IMR-90 (cell line): Measurements from ENCODE around the gene PEF1. TPM values are rescaled to one million over a fixed set of nuclear protein-coding genes. Genes with fewer than 3 reads are reported as not detected.

Experiments used
- ATAC-seq: fragments of 200-7000 bp; cut with Tn5 transposase; 2 replicates; pipeline ENCODE4 v1.9.1; 2020; ENCODE audit warnings: low read depth, mild to moderate bottlenecking, moderate library complexity
- BruUV-seq: library from RNA; stranded (reverse); fragments of 400-500 nt; replicated peaks from 2 replicates; lab custom pipeline; 2021; lab: Mats Ljungman, UMichigan
- CTCF ChIA-PET: fragments of 300-600 bp; formaldehyde crosslinking; extraction: SDS; loops from one replicate; lab custom pipeline; 2021; ENCODE audit warnings: antibody characterized with exemption; lab: Yijun Ruan, JAX
- POLR2A ChIA-PET: fragments of 300-600 bp; sonication (Branson Sonifier 250); formaldehyde crosslinking; loops from one replicate; lab custom pipeline; 2022; ENCODE audit warnings: antibody characterized with exemption; ENCODE audit not compliant: unreplicated experiment; lab: Charles Lee
- DNase-seq: peaks from one replicate; pipeline ENCODE4 v3.0.0; 2013
- H2AFZ ChIP-seq: replicated peaks from 2 replicates; pipeline ENCODE3; 2013; ENCODE audit warnings: low read length, mild to moderate bottlenecking; ENCODE audit not compliant: poor library complexity
- H2AK5ac ChIP-seq: 2 replicates; pipeline ENCODE4 v1.6.1; 2013; ENCODE audit warnings: low read depth, low read length, inconsistent platforms
- H2AK9ac ChIP-seq: replicated peaks from 2 replicates; pipeline ENCODE3; 2013; ENCODE audit warnings: mild to moderate bottlenecking, low read depth, low read length, moderate library complexity; ENCODE audit not compliant: poor library complexity
- H2BK120ac ChIP-seq: 2 replicates; pipeline ENCODE4 v1.6.1; 2013; ENCODE audit warnings: low read depth, low read length, inconsistent platforms
- H2BK15ac ChIP-seq: 3 replicates; pipeline ENCODE4 v1.6.1; 2013; ENCODE audit warnings: low read depth, low read length, inconsistent platforms
- H2BK20ac ChIP-seq: 2 replicates; pipeline ENCODE4 v1.6.1; 2013; ENCODE audit warnings: low read depth, mild to moderate bottlenecking, inconsistent platforms, low read length, moderate library complexity
- H2BK5ac ChIP-seq: 2 replicates; pipeline ENCODE4 v1.6.1; 2013; ENCODE audit warnings: mild to moderate bottlenecking, low read depth, low read length, inconsistent platforms; ENCODE audit not compliant: poor library complexity, severe bottlenecking
- H3K14ac ChIP-seq: replicated peaks from 2 replicates; pipeline ENCODE4 v1.6.1; 2013; ENCODE audit warnings: low read depth, low read length, inconsistent platforms
- H3K18ac ChIP-seq: 2 replicates; pipeline ENCODE4 v1.6.1; 2013; ENCODE audit warnings: low read depth, low read length, control low read depth
- H3K23ac ChIP-seq: 2 replicates; pipeline ENCODE4 v1.6.1; 2013; ENCODE audit warnings: low read depth, low read length, inconsistent platforms
- H3K27ac ChIP-seq: 2 replicates; pipeline ENCODE4 v1.5.1; 2013; ENCODE audit warnings: mild to moderate bottlenecking, control low read depth, low read length; ENCODE audit not compliant: insufficient read depth
- H3K27me3 ChIP-seq: 2 replicates; pipeline ENCODE4 v1.6.1; 2013; ENCODE audit warnings: low read length; ENCODE audit not compliant: control insufficient read depth, insufficient read depth
- H3K36me3 ChIP-seq: 2 replicates; pipeline ENCODE4 v1.6.1; 2013; ENCODE audit warnings: low read length, mixed read lengths; ENCODE audit not compliant: control insufficient read depth, insufficient read depth
- H3K4ac ChIP-seq: 2 replicates; pipeline ENCODE4 v1.6.1; 2013; ENCODE audit warnings: low read depth, low read length, inconsistent platforms
- H3K4me1 ChIP-seq: 2 replicates; pipeline ENCODE4 v1.6.1; 2013; ENCODE audit warnings: low read length, mixed read lengths; ENCODE audit not compliant: control insufficient read depth, insufficient read depth
- H3K4me2 ChIP-seq: 2 replicates; pipeline ENCODE4 v1.6.1; 2013; ENCODE audit warnings: low read depth, mild to moderate bottlenecking, control low read depth, low read length, moderate library complexity
- H3K4me3 ChIP-seq: 2 replicates; pipeline ENCODE4 v1.5.1; 2013; ENCODE audit warnings: low read depth, mild to moderate bottlenecking, control low read depth, low read length, moderate library complexity; ENCODE audit not compliant: insufficient read depth
- H3K56ac ChIP-seq: 2 replicates; pipeline ENCODE4 v1.6.1; 2013; ENCODE audit warnings: low read length, inconsistent platforms; ENCODE audit not compliant: insufficient read depth; ENCODE audit errors: extremely low read depth
- H3K79me1 ChIP-seq, 2 experiments: 2 replicates each; pipeline ENCODE4 v1.6.1; 2013; ENCODE audit warnings: low read length in 2 of 2, inconsistent platforms in 1 of 2, low read depth in 1 of 2
- H3K9ac ChIP-seq: 2 replicates; pipeline ENCODE4 v1.6.1; 2013; ENCODE audit warnings: low read depth, low read length, control low read depth
- H3K9me1 ChIP-seq: 2 replicates; pipeline ENCODE4 v1.6.1; 2013; ENCODE audit warnings: low read length, inconsistent platforms; ENCODE audit not compliant: insufficient read depth
- H3K9me3 ChIP-seq: 2 replicates; pipeline ENCODE4 v1.6.1; 2013; ENCODE audit warnings: low read length; ENCODE audit not compliant: control insufficient read depth, insufficient read depth
- H4K20me1 ChIP-seq: 2 replicates; pipeline ENCODE4 v1.6.1; 2013; ENCODE audit warnings: low read length, inconsistent platforms; ENCODE audit not compliant: insufficient read depth
- H4K5ac ChIP-seq: 2 replicates; pipeline ENCODE4 v1.6.1; 2013; ENCODE audit warnings: mild to moderate bottlenecking, low read depth, low read length, control low read depth
- H4K8ac ChIP-seq, 2 experiments: 2 replicates each; pipeline ENCODE4 v1.6.1; 2013; ENCODE audit warnings: low read depth in 2 of 2, low read length in 2 of 2, control low read depth in 1 of 2, inconsistent platforms in 1 of 2
- H4K91ac ChIP-seq: 2 replicates; pipeline ENCODE4 v1.6.1; 2013; ENCODE audit warnings: low read depth, low read length, inconsistent platforms; ENCODE audit not compliant: insufficient read depth
- BHLHE40 ChIP-seq: fragments of 150-350 bp; IDR thresholded peaks from 2 replicates; pipeline ENCODE4 v1.6.1; 2016; ENCODE audit warnings: mild to moderate bottlenecking, low read depth, low read length
- CEBPB ChIP-seq: IDR thresholded peaks from 2 replicates; pipeline ENCODE4 v1.6.1; 2012; ENCODE audit warnings: low read depth, low read length, improper control_type of control experiment
- MAFK ChIP-seq: IDR thresholded peaks from 2 replicates; pipeline ENCODE4 v1.6.1; 2012; ENCODE audit warnings: low read depth, low read length, improper control_type of control experiment
- MAZ ChIP-seq: IDR thresholded peaks from 2 replicates; pipeline ENCODE4 v1.6.1; 2012; ENCODE audit warnings: low read depth, mild to moderate bottlenecking, low read length, improper control_type of control experiment, moderate library complexity, borderline replicate concordance
- POLR2A ChIP-seq: IDR thresholded peaks from 2 replicates; pipeline ENCODE4 v1.6.1; 2012; ENCODE audit warnings: mild to moderate bottlenecking, low read depth, low read length
- RAD21 ChIP-seq: IDR thresholded peaks from 2 replicates; pipeline ENCODE4 v1.6.1; 2012; ENCODE audit warnings: low read length, improper control_type of control experiment
- WGBS, 2 experiments: methylation state at CpG; one replicate each; pipeline versions ENCODE4 v1.1.5 to v1.1.7; 2013; ENCODE audit warnings: missing lambda C conversion rate in 2 of 2; ENCODE audit not compliant: insufficient read length in 1 of 2; ENCODE audit errors: extremely low coverage in 2 of 2; 5-methylcytosine and 5-hydroxymethylcytosine counted together
- dilution Hi-C: fragments of 300-500 bp; cut with HindIII; formaldehyde crosslinking; loops from one replicate; pipeline ENCODE4 v1.14.3; 2018; ENCODE audit warnings: low sequenced_read_pairs; ENCODE audit not compliant: unreplicated experiment
- in situ Hi-C: fragments of 300-500 bp; cut with MboI; formaldehyde crosslinking; loops from 3 replicates; pipeline ENCODE4 v1.14.3; 2019; ENCODE audit warnings: low sequenced_read_pairs, inconsistent platforms, mixed read lengths
- intact Hi-C: fragments of 100-400 bp; cut with micrococcal nuclease; formaldehyde crosslinking; loops from 2 replicates; pipeline ENCODE4 v1.10.0; 2022
- polyA plus RNA-seq, 3 experiments: library from polyadenylated mRNA; depleted of rRNA; stranded (reverse); fragments of >200 nt; gene quantifications; 2 replicates each; pipeline ENCODE4 v1.2.3, GENCODE V29; 2012; ENCODE audit warnings: low replicate concordance in 1 of 3
- total RNA-seq: library from RNA; depleted of rRNA; stranded (reverse); fragments of >200 nt; gene quantifications from 2 replicates; pipeline ENCODE4 v1.2.3, GENCODE V29; 2012

The PEF1 gene
- total and polyA plus RNA-seq, 2 of the 4 experiments (the other 2 are of a cell fraction) = 84.2 to 104 TPM

DNA sequence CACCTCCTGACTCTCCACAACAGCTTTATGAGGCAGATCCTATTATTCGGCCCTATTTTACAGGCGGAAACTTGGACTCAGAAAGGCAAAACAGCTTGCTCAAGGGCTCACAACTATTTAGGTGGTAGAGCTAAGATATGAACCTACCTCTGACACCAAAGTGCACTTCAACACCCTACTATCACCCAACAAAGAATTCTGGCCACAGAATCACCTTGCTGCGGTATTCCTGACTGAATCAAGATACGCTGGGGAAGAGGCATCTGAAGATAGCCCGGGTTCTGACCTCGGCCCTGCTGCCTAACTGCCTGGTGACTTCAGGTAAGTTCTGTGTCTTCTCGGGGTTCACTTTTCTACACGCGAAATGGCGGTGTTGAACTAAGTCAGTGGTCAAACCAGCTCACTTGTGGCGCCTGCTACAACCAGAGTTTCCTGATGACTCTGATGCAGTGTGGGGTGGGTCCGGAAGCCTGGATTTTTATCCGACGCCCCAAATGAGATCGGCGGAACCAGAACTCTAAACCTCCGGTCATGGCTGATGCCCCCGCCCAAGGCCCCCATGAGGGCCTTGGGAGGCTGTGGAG is 608 bp downstream of the PEF1 start:
- dilution Hi-C loops (no loop called here), intact Hi-C loops (no loop called here), in situ Hi-C loops (no loop called here)
- Histone ChIP-seq H3K18ac (no peak overlapping the region; the same call in 1 of the 2 replicates), H3K4me3 (peak overlapping the region; percentile 65), H2BK120ac (0 out of 2 replicates have a peak overlapping the region, but pooled peaks have one; percentile 15), H3K14ac (peak overlapping the region; percentile 57), H3K9ac (peak overlapping the region; percentile 93), H3K4me2 (peak overlapping the region; percentile 91), H3K9me1 (peaks cover 15% of the 10 kb centered on the region), H4K20me1 (peaks cover 12% of the 10 kb centered on the region), H3K36me3 (no peaks in the 10 kb centered on the region), H2BK5ac (peak overlapping the region; percentile 94), H3K79me1 (peaks cover 21 to 53% of the 10 kb centered on the region in 2 experiments), H4K91ac (peak overlapping the region; percentile 90), H3K4ac (peak overlapping the region; percentile 89), H4K5ac (peak overlapping the region; percentile 84), H2BK20ac (no peak overlapping the region), H3K27me3 (no peaks in the 10 kb centered on the region), H2AK5ac (peak overlapping the region; percentile 84), H4K8ac (peak overlapping the region; percentile 99), H2BK15ac (peak overlapping the region; percentile 12; the same call in 1 of the 3 replicates), H3K9me3 (no peaks in the 10 kb centered on the region), H2AFZ (peak overlapping the region; percentile 98), H3K23ac (peak overlapping the region; percentile 75), H3K4me1 (peaks cover 13% of the 10 kb centered on the region), H2AK9ac (peak overlapping the region; percentile 99), H3K27ac (peak overlapping the region; percentile 86), H3K56ac (peak overlapping the region; percentile 88)
- WGBS, 2 experiments = 7% methylated on average over 7 of the region's 18 CpGs; no CpG with 5 or more reads in 1 of the 2 experiments
- no peak for DNase-seq
- ChIA-PET CTCF (interaction anchor here (1.0 to 1.9 kb wide), 3 partner anchors 14 to 102 kb away, joined by 3 to 5 read pairs (median 4); partner anchors contain the start of gene COL16A1), POLR2A (no interaction called here)
- BruUV-seq = no TSS peak
- peak; percentile 89 for TF ChIP-seq POLR2A
- no peak for TF ChIP-seq MAFK
- TF ChIP-seq RAD21 = no peak
- TF ChIP-seq CEBPB = no peak
- no peak for TF ChIP-seq BHLHE40
- no peak for TF ChIP-seq MAZ
- ATAC-seq = no peak
